AG04450 (cell line): ENCODE data around the gene LAIR2. TPM values are rescaled to one million over a fixed set of nuclear protein-coding genes. Genes with fewer than 3 reads are reported as not detected.

Source experiments
- CTCF ChIA-PET: fragments of 300-600, 350-600 bp; formaldehyde crosslinking; extraction: SDS; loops from one replicate; lab custom pipeline; 2022; ENCODE audit warnings: antibody characterized with exemption, inconsistent platforms; lab: Charles Lee
- POLR2A ChIA-PET: fragments of 350-600 bp; formaldehyde crosslinking; extraction: SDS; loops from one replicate; lab custom pipeline; 2021; ENCODE audit warnings: antibody characterized with exemption, inconsistent platforms; lab: Yijun Ruan, JAX
- DNase-seq: peaks from one replicate; pipeline ENCODE4 v3.0.0-alpha.2; 2011; ENCODE audit warnings: low read depth, low spot score
- H3K27ac ChIP-seq: one replicate; pipeline ENCODE4 v1.5.1; 2012; ENCODE audit warnings: low read depth, low read length, control low read depth
- H3K27me3 ChIP-seq: one replicate; pipeline ENCODE4 v1.6.0; 2012; ENCODE audit warnings: low read length; ENCODE audit not compliant: control insufficient read depth, insufficient read depth
- H3K4me3 ChIP-seq: 2 replicates; pipeline ENCODE4 v1.5.1; 2011; ENCODE audit warnings: mild to moderate bottlenecking, low read depth, low read length, control low read depth
- H3K9me3 ChIP-seq: 2 replicates; pipeline ENCODE4 v1.5.1; 2012; ENCODE audit warnings: low read length; ENCODE audit not compliant: control insufficient read depth, insufficient read depth
- CTCF ChIP-seq: IDR thresholded peaks from 2 replicates; pipeline ENCODE4 v1.5.1; 2011; ENCODE audit warnings: low read depth, low read length, control low read depth, inconsistent platforms
- polyA plus RNA-seq: library from polyadenylated mRNA; depleted of rRNA; stranded (reverse); fragments of >200 nt; gene quantifications from 2 replicates; pipeline ENCODE4 v1.2.3, GENCODE V29; 2011

The LAIR2 gene
- polyA plus RNA-seq, 1 experiment: not detected

- POLR2A ChIA-PET: interaction anchor here (0.6 to 6.7 kb wide), 8 partner anchors 9 to 1852 kb away, joined by 3 to 87 read pairs (median 4); partner anchors contain the start of genes CDC42EP5, LENG8 and ZSCAN5A
- H3K27me3 ChIP-seq: no peaks in the 10 kb centered on the region
- H3K27ac ChIP-seq: peak overlapping the region; percentile 89
- H3K9me3 ChIP-seq: peaks cover 3% of the 10 kb centered on the region; the same call in 1 of the 2 replicates
- DNase-seq: no peak
- peak overlapping the region; percentile 64 for H3K4me3 ChIP-seq
- CTCF ChIA-PET: no interaction called here
- peak; percentile 7; the same call in 1 of the 2 replicates for TF ChIP-seq CTCF
Observed at GRCh38 chr19:54462655-54463530, 39.7 kb upstream of the LAIR2 start.

GRCh38 chr19:54463531-54464043, 39.0 kb upstream of the LAIR2 start, which contains the start of gene LENG9:
TSS of gene LENG9 (minus strand) at chr19:54463778. CDS start at chr19:54463526, 252 bp downstream.
- ChIA-PET CTCF (no interaction called here), POLR2A (interaction anchor here (0.6 to 6.7 kb wide), 5 partner anchors 10 to 1851 kb away, joined by 3 to 87 read pairs (median 5); partner anchors contain the start of genes CDC42EP5, LENG8 and ZSCAN5A)
- Histone ChIP-seq H3K4me3 (peak within 1 kb of the TSS; percentile 64), H3K27me3 (no peaks in the 10 kb centered on the region), H3K27ac (peak within 1 kb of the TSS; percentile 89), H3K9me3 (peaks cover 3% of the 10 kb centered on the region; the same call in 1 of the 2 replicates)
- TF ChIP-seq CTCF: no peak
- DNase-seq: peak; percentile 92

GRCh38 chr19:54464044-54464629, 38.5 kb upstream of the LAIR2 start:
- Histone ChIP-seq H3K4me3 (peak overlapping the region; percentile 53), H3K27ac (peak overlapping the region; percentile 57), H3K27me3 (no peaks in the 10 kb centered on the region), H3K9me3 (peaks cover 3% of the 10 kb centered on the region; the same call in 1 of the 2 replicates)
- ChIA-PET POLR2A (interaction anchor here (0.8 to 6.7 kb wide), 3 partner anchors 9 to 33 kb away, joined by 5 to 87 read pairs (median 10); partner anchors contain the start of genes CDC42EP5 and LENG8), CTCF (no interaction called here)
- DNase-seq: no peak
- TF ChIP-seq CTCF: no peak

GRCh38 chr19:54464630-54465425, 37.8 kb upstream of the LAIR2 start:
- TF ChIP-seq CTCF: no peak
- H3K27me3 ChIP-seq: no peaks in the 10 kb centered on the region
- peaks cover 3% of the 10 kb centered on the region; the same call in 1 of the 2 replicates for H3K9me3 ChIP-seq
- H3K4me3 ChIP-seq: peak overlapping the region; percentile 53
- ChIA-PET CTCF (interaction anchor here (1.4 kb wide), 1 partner anchor 14 kb away, joined by 5 read pairs; no protein-coding TSS in a partner anchor), POLR2A (no interaction called here)
- no peak for DNase-seq
- H3K27ac ChIP-seq: peak overlapping the region; percentile 57
